WTC11 (cell line): Measurements from ENCODE around the gene PLSCR2. TPM values are rescaled to one million over a fixed set of nuclear protein-coding genes. Genes with fewer than 3 reads are reported as not detected.

ENCODE experiments used
- ATAC-seq: fragments of 200-7000 bp; cut with Tn5 transposase; 2 replicates; pipeline ENCODE4 v1.10.0; 2021; ENCODE audit warnings: mild to moderate bottlenecking, moderate library complexity
- CTCF ChIA-PET: fragments of 300-600 bp; sonication (Branson Sonifier 250); formaldehyde crosslinking; loops from one replicate; lab custom pipeline; 2021; ENCODE audit warnings: antibody characterized with exemption; lab: Charles Lee
- POLR2A ChIA-PET: fragments of 350-600 bp; sonication (Branson Sonifier 250); formaldehyde crosslinking; loops from one replicate; lab custom pipeline; 2021; ENCODE audit warnings: antibody characterized with exemption; lab: Charles Lee
- DNase-seq: peaks from one replicate; pipeline ENCODE4 v3.0.0; 2021; ENCODE audit warnings: low spot score
- H3K27ac Mint-ChIP-seq: 2 replicates; pipeline ENCODE4 v1.8.0; 2021; ENCODE audit warnings: mixed read lengths
- H3K27me3 Mint-ChIP-seq: 2 replicates; pipeline ENCODE4 v1.8.0; 2021; ENCODE audit warnings: low read depth, mild to moderate bottlenecking, moderate library complexity, mixed read lengths
- H3K36me3 Mint-ChIP-seq: 2 replicates; pipeline ENCODE4 v1.8.0; 2021; ENCODE audit warnings: mixed read lengths
- H3K4me1 Mint-ChIP-seq: 2 replicates; pipeline ENCODE4 v1.8.0; 2022; ENCODE audit warnings: mixed read lengths
- H3K4me3 Mint-ChIP-seq: 2 replicates; pipeline ENCODE4 v1.8.0; 2021; ENCODE audit warnings: mild to moderate bottlenecking, moderate library complexity, mixed read lengths
- H3K9me3 Mint-ChIP-seq: 2 replicates; pipeline ENCODE4 v1.8.0; 2021; ENCODE audit warnings: mixed read lengths
- ATF1 ChIP-seq: sonication (generic); formaldehyde crosslinking; IDR thresholded peaks from 2 replicates; pipeline ENCODE4 v1.8.1; 2023; ENCODE audit warnings: mild to moderate bottlenecking, moderate library complexity, missing genetic modification reagents
- CREM ChIP-seq: sonication (generic); formaldehyde crosslinking; IDR thresholded peaks from 2 replicates; pipeline ENCODE4 v1.8.1; 2022; ENCODE audit warnings: mild to moderate bottlenecking, missing genetic modification reagents, moderate library complexity
- EMX1 ChIP-seq: fragments of 250-450 bp; sonication (Bioruptor Pico); IDR thresholded peaks from 2 replicates; pipeline ENCODE4 v1.8.0; 2021; ENCODE audit warnings: mild to moderate bottlenecking
- FOXJ3 ChIP-seq: sonication (generic); formaldehyde crosslinking; IDR thresholded peaks from 2 replicates; pipeline ENCODE4 v1.9.0; 2021; ENCODE audit warnings: missing genetic modification reagents, mild to moderate bottlenecking, borderline replicate concordance
- FOXK1 ChIP-seq: sonication (generic); formaldehyde crosslinking; IDR thresholded peaks from 2 replicates; pipeline ENCODE4 v1.8.0; 2022; ENCODE audit warnings: mild to moderate bottlenecking, moderate library complexity, missing genetic modification reagents
- FOXP1 ChIP-seq: sonication (generic); formaldehyde crosslinking; IDR thresholded peaks from 2 replicates; pipeline ENCODE4 v1.8.0; 2022; ENCODE audit warnings: missing genetic modification reagents, mild to moderate bottlenecking, moderate library complexity, borderline replicate concordance
- GABPB1 ChIP-seq: sonication (generic); formaldehyde crosslinking; IDR thresholded peaks from 2 replicates; pipeline ENCODE4 v1.8.1; 2023; ENCODE audit warnings: mild to moderate bottlenecking, missing genetic modification reagents
- GTF2I ChIP-seq: fragments of 250-450 bp; sonication (Bioruptor Pico); conservative IDR thresholded peaks from 2 replicates; pipeline ENCODE4 v1.4.0; 2021; ENCODE audit warnings: mild to moderate bottlenecking
- JAZF1 ChIP-seq: fragments of 250-450 bp; sonication (Bioruptor Pico); IDR thresholded peaks from 2 replicates; pipeline ENCODE4 v1.9.0; 2021; ENCODE audit warnings: moderate library complexity, mild to moderate bottlenecking, inconsistent platforms
- JUN ChIP-seq: sonication (generic); formaldehyde crosslinking; IDR thresholded peaks from 2 replicates; pipeline ENCODE4 v1.8.0; 2023; ENCODE audit warnings: mild to moderate bottlenecking, missing genetic modification reagents
- MXD4 ChIP-seq: fragments of 250-450 bp; sonication (Bioruptor Pico); IDR thresholded peaks from 2 replicates; pipeline ENCODE4 v1.8.0; 2021; ENCODE audit warnings: mild to moderate bottlenecking, moderate library complexity, borderline replicate concordance
- MYBL2 ChIP-seq: sonication (generic); formaldehyde crosslinking; IDR thresholded peaks from 2 replicates; pipeline ENCODE4 v1.8.1; 2023; ENCODE audit warnings: mild to moderate bottlenecking, moderate library complexity, missing genetic modification reagents
- NFYB ChIP-seq: sonication (generic); formaldehyde crosslinking; conservative IDR thresholded peaks from 2 replicates; pipeline ENCODE4 v1.8.0; 2022; ENCODE audit warnings: low read depth, missing genetic modification reagents
- OVOL2 ChIP-seq: fragments of 250-450 bp; sonication (Bioruptor Pico); IDR thresholded peaks from 2 replicates; pipeline ENCODE4 v1.9.0; 2021; ENCODE audit warnings: mild to moderate bottlenecking, borderline replicate concordance
- RORB ChIP-seq: fragments of 250-450 bp; sonication (Bioruptor Pico); IDR thresholded peaks from 2 replicates; pipeline ENCODE4 v1.9.0; 2021; ENCODE audit warnings: mild to moderate bottlenecking
- SMAD3 ChIP-seq: sonication (generic); formaldehyde crosslinking; IDR thresholded peaks from 2 replicates; pipeline ENCODE4 v1.8.0; 2022; ENCODE audit warnings: missing genetic modification reagents, mild to moderate bottlenecking, borderline replicate concordance
- ZNF121 ChIP-seq: sonication (generic); formaldehyde crosslinking; IDR thresholded peaks from 2 replicates; pipeline ENCODE4 v1.8.0; 2023; ENCODE audit warnings: missing genetic modification reagents
- ZNF232 ChIP-seq: sonication (generic); formaldehyde crosslinking; IDR thresholded peaks from 2 replicates; pipeline ENCODE4 v1.8.0; 2022; ENCODE audit warnings: mild to moderate bottlenecking, missing genetic modification reagents
- ZNF396 ChIP-seq: fragments of 250-450 bp; sonication (Bioruptor Pico); IDR thresholded peaks from 2 replicates; pipeline ENCODE4 v1.8.0; 2021; ENCODE audit warnings: mild to moderate bottlenecking, moderate library complexity, borderline replicate concordance
- total RNA-seq: library from RNA; stranded (reverse); gene quantifications from 3 replicates; pipeline ENCODE4 v1.2.3, GENCODE V29; 2021
- TF ChIP-seq, protein P1 (sequence below): sonication (generic); formaldehyde crosslinking; IDR thresholded peaks from 2 replicates; pipeline ENCODE4 v1.8.1; 2022; ENCODE audit warnings: mild to moderate bottlenecking, moderate library complexity, missing genetic modification reagents
- TF ChIP-seq, protein P2 (sequence below): sonication (generic); formaldehyde crosslinking; IDR thresholded peaks from 2 replicates; pipeline ENCODE4 v1.8.0; 2022; ENCODE audit warnings: missing genetic modification reagents
- TF ChIP-seq, protein P3 (sequence below): sonication (generic); formaldehyde crosslinking; IDR thresholded peaks from 2 replicates; pipeline ENCODE4 v1.8.0; 2022; ENCODE audit warnings: mild to moderate bottlenecking, missing genetic modification reagents
- TF ChIP-seq, protein P4 (sequence below): sonication (generic); formaldehyde crosslinking; IDR thresholded peaks from 2 replicates; pipeline ENCODE4 v1.8.1; 2023; ENCODE audit warnings: mild to moderate bottlenecking, missing genetic modification reagents
- TF ChIP-seq, protein P5 (sequence below): sonication (generic); formaldehyde crosslinking; IDR thresholded peaks from 2 replicates; pipeline ENCODE4 v1.8.1; 2023; ENCODE audit warnings: mild to moderate bottlenecking, moderate library complexity, missing genetic modification reagents
- TF ChIP-seq, protein P6 (sequence below): sonication (generic); formaldehyde crosslinking; IDR thresholded peaks from 2 replicates; pipeline ENCODE4 v1.8.1; 2023; ENCODE audit warnings: mild to moderate bottlenecking, missing genetic modification reagents
- TF ChIP-seq, protein P7 (sequence below): sonication (generic); formaldehyde crosslinking; IDR thresholded peaks from 2 replicates; pipeline ENCODE4 v1.8.1; 2022; ENCODE audit warnings: low read depth, missing genetic modification reagents, borderline replicate concordance

PLSCR2 gene
- total RNA-seq, 1 experiment from 2014 or later = 0.39 TPM

DNA sequence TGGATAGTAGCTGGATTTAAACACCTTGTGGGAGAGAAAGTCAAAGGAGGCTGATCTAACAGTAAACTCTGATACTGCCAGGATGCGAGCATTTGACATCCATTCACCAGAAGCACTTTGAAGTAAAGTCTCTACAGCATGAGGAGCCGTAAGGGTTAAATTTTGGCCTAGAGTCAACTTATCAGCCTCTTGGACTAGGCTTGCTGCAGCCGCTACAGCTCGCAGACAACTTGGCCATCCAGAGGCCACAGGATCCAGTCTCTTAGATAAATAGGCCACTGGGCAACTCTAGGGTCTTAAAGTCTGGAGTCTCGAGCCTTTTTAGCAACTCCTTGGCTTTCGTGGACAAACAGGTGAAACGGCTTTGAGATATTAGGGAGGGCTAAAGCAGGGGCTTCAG lies 61.4 kb downstream of the PLSCR2 start:
- Mint-ChIP-seq H3K27ac (no peak overlapping the region), H3K27me3 (peaks cover 36% of the 10 kb centered on the region), H3K36me3 (peaks cover 14% of the 10 kb centered on the region), H3K9me3 (peaks cover 24% of the 10 kb centered on the region), H3K4me3 (no peak overlapping the region), H3K4me1 (peaks cover 35% of the 10 kb centered on the region)
- TF ChIP-seq FOXJ3 (no peak), FOXK1 (CRISPR knock-in tag) (no peak), MYBL2 (CRISPR knock-in tag) (no peak), MXD4 (CRISPR knock-in tag) (no peak), JAZF1 (CRISPR knock-in tag) (no peak), ZNF396 (CRISPR knock-in tag) (no peak), JUN (CRISPR knock-in tag) (no peak), FOXP1 (CRISPR knock-in tag) (no peak), NFYB (CRISPR knock-in tag) (no peak), ZNF232 (CRISPR knock-in tag) (no peak), ZNF121 (CRISPR knock-in tag) (no peak), SMAD3 (CRISPR knock-in tag) (no peak), CREM (CRISPR knock-in tag) (no peak), OVOL2 (CRISPR knock-in tag) (no peak), ATF1 (CRISPR knock-in tag) (no peak), GABPB1 (CRISPR knock-in tag) (no peak)
- TF ChIP-seq, protein P1, sequence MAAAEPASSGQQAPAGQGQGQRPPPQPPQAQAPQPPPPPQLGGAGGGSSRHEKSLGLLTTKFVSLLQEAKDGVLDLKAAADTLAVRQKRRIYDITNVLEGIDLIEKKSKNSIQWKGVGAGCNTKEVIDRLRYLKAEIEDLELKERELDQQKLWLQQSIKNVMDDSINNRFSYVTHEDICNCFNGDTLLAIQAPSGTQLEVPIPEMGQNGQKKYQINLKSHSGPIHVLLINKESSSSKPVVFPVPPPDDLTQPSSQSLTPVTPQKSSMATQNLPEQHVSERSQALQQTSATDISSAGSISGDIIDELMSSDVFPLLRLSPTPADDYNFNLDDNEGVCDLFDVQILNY (CRISPR knock-in tag) = no peak
- TF ChIP-seq, protein P2, sequence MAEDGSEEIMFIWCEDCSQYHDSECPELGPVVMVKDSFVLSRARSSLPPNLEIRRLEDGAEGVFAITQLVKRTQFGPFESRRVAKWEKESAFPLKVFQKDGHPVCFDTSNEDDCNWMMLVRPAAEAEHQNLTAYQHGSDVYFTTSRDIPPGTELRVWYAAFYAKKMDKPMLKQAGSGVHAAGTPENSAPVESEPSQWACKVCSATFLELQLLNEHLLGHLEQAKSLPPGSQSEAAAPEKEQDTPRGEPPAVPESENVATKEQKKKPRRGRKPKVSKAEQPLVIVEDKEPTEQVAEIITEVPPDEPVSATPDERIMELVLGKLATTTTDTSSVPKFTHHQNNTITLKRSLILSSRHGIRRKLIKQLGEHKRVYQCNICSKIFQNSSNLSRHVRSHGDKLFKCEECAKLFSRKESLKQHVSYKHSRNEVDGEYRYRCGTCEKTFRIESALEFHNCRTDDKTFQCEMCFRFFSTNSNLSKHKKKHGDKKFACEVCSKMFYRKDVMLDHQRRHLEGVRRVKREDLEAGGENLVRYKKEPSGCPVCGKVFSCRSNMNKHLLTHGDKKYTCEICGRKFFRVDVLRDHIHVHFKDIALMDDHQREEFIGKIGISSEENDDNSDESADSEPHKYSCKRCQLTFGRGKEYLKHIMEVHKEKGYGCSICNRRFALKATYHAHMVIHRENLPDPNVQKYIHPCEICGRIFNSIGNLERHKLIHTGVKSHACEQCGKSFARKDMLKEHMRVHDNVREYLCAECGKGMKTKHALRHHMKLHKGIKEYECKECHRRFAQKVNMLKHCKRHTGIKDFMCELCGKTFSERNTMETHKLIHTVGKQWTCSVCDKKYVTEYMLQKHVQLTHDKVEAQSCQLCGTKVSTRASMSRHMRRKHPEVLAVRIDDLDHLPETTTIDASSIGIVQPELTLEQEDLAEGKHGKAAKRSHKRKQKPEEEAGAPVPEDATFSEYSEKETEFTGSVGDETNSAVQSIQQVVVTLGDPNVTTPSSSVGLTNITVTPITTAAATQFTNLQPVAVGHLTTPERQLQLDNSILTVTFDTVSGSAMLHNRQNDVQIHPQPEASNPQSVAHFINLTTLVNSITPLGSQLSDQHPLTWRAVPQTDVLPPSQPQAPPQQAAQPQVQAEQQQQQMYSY (CRISPR knock-in tag) = no peak
- TF ChIP-seq, protein P3, sequence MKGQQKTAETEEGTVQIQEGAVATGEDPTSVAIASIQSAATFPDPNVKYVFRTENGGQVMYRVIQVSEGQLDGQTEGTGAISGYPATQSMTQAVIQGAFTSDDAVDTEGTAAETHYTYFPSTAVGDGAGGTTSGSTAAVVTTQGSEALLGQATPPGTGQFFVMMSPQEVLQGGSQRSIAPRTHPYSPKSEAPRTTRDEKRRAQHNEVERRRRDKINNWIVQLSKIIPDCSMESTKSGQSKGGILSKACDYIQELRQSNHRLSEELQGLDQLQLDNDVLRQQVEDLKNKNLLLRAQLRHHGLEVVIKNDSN (CRISPR knock-in tag) = no peak
- TF ChIP-seq, protein P4, sequence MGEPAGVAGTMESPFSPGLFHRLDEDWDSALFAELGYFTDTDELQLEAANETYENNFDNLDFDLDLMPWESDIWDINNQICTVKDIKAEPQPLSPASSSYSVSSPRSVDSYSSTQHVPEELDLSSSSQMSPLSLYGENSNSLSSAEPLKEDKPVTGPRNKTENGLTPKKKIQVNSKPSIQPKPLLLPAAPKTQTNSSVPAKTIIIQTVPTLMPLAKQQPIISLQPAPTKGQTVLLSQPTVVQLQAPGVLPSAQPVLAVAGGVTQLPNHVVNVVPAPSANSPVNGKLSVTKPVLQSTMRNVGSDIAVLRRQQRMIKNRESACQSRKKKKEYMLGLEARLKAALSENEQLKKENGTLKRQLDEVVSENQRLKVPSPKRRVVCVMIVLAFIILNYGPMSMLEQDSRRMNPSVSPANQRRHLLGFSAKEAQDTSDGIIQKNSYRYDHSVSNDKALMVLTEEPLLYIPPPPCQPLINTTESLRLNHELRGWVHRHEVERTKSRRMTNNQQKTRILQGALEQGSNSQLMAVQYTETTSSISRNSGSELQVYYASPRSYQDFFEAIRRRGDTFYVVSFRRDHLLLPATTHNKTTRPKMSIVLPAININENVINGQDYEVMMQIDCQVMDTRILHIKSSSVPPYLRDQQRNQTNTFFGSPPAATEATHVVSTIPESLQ (CRISPR knock-in tag) = no peak
- ChIA-PET POLR2A (no interaction called here), CTCF (no interaction called here)
- DNase-seq (no peak), ATAC-seq (no peak)

DNA sequence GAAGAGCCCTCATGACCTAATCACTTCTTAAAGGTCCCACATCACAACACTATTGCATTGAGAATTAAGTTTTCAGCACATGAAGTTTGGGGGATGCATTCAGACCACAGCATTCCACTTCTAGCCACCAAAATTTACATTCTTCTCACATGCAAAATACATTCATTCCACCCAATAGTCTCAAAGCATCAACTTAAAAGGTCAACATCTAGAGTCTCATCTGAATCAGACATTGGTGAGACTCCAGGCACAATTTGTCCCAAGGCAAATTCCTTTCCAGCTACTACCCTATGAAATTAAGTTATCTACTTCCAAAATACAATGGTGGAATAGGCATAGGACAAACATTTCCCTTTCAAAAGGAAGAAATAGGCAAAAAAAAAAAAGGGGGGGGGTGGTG lies 64.9 kb downstream of the PLSCR2 start:
- CTCF ChIA-PET = no interaction called here
- Mint-ChIP-seq H3K9me3 (peaks cover 6% of the 10 kb centered on the region), H3K4me1 (peaks cover 27% of the 10 kb centered on the region), H3K27me3 (peaks cover 31% of the 10 kb centered on the region), H3K27ac (no peak overlapping the region), H3K4me3 (no peak overlapping the region), H3K36me3 (no peaks in the 10 kb centered on the region)
- ATAC-seq (no peak), DNase-seq (no peak)
- POLR2A ChIA-PET = no interaction called here
- TF ChIP-seq, protein P5, sequence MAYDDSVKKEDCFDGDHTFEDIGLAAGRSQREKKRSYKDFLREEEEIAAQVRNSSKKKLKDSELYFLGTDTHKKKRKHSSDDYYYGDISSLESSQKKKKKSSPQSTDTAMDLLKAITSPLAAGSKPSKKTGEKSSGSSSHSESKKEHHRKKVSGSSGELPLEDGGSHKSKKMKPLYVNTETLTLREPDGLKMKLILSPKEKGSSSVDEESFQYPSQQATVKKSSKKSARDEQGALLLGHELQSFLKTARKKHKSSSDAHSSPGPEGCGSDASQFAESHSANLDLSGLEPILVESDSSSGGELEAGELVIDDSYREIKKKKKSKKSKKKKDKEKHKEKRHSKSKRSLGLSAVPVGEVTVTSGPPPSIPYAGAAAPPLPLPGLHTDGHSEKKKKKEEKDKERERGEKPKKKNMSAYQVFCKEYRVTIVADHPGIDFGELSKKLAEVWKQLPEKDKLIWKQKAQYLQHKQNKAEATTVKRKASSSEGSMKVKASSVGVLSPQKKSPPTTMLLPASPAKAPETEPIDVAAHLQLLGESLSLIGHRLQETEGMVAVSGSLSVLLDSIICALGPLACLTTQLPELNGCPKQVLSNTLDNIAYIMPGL (CRISPR knock-in tag) = no peak
- TF ChIP-seq ZNF232 (CRISPR knock-in tag) = no peak
- TF ChIP-seq GTF2I (CRISPR knock-in tag) = no peak
- no peak for TF ChIP-seq FOXK1 (CRISPR knock-in tag)
- no peak for TF ChIP-seq SMAD3 (CRISPR knock-in tag)
- TF ChIP-seq, protein P6, sequence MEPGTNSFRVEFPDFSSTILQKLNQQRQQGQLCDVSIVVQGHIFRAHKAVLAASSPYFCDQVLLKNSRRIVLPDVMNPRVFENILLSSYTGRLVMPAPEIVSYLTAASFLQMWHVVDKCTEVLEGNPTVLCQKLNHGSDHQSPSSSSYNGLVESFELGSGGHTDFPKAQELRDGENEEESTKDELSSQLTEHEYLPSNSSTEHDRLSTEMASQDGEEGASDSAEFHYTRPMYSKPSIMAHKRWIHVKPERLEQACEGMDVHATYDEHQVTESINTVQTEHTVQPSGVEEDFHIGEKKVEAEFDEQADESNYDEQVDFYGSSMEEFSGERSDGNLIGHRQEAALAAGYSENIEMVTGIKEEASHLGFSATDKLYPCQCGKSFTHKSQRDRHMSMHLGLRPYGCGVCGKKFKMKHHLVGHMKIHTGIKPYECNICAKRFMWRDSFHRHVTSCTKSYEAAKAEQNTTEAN = no peak
- TF ChIP-seq EMX1 (CRISPR knock-in tag) = no peak
- no peak for TF ChIP-seq RORB (CRISPR knock-in tag)
- TF ChIP-seq CREM (CRISPR knock-in tag) = no peak
- TF ChIP-seq, protein P7, sequence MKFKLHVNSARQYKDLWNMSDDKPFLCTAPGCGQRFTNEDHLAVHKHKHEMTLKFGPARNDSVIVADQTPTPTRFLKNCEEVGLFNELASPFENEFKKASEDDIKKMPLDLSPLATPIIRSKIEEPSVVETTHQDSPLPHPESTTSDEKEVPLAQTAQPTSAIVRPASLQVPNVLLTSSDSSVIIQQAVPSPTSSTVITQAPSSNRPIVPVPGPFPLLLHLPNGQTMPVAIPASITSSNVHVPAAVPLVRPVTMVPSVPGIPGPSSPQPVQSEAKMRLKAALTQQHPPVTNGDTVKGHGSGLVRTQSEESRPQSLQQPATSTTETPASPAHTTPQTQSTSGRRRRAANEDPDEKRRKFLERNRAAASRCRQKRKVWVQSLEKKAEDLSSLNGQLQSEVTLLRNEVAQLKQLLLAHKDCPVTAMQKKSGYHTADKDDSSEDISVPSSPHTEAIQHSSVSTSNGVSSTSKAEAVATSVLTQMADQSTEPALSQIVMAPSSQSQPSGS = no peak
